Hematopoietic multipotent progenitor cell treated with erythropoietin and hydrocortisone succinate and interleukin-3 and kit ligand, for 15 days (in vitro differentiated cells): ENCODE data around the gene SYT6.

Experiments used
- DNase-seq: peaks from one replicate; pipeline ENCODE4 v3.0.0-alpha.2; 2015; ENCODE audit warnings: low spot score

The SYT6 gene, protein sequence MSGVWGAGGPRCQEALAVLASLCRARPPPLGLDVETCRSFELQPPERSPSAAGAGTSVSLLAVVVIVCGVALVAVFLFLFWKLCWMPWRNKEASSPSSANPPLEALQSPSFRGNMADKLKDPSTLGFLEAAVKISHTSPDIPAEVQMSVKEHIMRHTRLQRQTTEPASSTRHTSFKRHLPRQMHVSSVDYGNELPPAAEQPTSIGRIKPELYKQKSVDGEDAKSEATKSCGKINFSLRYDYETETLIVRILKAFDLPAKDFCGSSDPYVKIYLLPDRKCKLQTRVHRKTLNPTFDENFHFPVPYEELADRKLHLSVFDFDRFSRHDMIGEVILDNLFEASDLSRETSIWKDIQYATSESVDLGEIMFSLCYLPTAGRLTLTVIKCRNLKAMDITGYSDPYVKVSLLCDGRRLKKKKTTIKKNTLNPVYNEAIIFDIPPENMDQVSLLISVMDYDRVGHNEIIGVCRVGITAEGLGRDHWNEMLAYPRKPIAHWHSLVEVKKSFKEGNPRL

DNA sequence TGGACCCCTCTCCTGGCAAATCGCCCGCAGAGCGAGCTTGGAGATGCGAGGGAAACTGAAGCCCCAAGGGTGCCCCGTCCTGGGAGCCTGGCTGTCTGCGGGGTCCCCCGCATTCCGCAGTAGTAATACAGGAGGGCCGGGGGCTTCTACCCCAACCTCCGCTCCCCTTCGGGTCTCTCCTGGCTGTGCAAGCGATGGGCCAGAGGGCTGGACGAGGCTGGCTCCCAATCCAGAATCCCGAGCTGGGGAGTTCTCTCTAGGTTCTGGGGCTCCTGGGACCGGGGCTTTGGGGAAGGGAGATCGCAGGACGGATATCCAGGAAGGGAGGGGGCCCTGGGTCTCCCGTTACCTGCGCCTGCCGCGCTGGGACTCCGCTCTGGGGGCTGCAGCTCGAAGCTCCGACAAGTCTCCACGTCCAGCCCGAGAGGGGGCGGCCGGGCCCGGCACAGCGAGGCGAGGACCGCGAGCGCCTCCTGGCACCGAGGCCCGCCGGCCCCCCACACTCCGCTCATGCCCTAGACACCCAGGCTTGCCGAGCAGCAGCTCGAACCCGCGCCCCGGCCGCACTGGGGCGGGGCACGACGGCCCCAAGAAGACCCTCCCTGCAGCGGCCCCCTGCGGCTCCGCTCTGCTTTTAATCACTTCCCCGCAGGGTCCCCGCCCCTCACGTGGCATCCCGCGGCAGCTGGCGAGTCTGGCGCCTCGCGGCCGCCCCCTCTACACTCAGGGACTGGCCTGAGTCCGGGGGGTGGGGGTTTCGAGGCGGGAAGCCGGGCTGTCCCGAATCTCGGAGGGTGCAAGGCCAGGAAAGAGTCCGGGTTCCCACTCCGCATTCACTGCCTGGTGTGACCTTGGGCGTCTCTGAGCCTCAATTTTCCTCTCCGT lies at the start of gene SYT6:
Gene SYT6 (minus strand): TSS at position 609 of the 885 bp plus-strand sequence. CDS start 97 bp downstream, at position 512.
- no peak for DNase-seq

DNA sequence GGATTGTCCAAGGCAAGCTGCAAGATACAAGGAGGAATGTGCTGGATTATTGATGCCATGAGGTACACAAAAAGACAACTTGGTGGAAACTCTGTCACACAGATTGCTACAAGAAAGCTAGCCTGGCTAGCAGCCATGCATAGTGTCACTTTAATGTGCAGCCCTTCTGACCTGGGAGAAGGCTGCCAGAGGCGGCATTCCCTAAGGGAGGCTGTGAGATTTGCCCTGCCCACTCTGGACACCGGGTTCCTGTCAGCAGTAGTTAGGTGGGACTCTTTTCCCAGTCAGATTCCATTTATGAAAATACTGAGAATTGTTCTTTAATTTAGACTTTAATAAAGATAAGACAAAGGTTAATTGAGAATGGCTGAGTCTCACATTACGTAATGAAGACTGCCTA lies 47.8 kb upstream of the SYT6 start:
- DNase-seq, result no peak

DNA sequence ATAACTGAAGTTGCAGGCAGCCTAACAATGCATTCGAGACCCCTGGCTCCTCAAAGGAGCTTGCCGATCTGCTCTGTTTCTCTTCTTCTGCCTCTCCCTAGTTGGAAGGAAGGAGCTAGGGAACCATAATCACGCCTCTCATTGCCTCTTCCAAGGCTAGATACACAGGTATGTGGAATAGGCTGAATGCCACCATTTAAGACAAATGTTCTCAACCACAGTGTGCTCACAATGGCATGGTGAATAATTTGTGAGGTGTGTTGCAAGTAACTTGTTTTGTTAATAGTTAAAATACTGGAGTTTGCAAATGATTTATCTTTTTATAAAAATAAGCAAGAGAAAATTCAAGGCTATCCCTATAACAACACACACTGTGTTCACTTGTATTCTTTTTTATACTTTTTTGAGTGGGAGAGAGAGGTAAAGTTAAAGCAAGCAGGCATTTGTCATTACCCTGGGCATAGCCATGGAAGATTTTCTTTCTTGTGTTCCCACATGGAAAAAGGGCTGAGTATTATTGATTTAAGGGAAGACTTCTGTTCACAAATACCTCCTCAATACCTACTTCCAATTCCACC lies 45.4 kb upstream of the SYT6 start:
- no peak for DNase-seq

DNA sequence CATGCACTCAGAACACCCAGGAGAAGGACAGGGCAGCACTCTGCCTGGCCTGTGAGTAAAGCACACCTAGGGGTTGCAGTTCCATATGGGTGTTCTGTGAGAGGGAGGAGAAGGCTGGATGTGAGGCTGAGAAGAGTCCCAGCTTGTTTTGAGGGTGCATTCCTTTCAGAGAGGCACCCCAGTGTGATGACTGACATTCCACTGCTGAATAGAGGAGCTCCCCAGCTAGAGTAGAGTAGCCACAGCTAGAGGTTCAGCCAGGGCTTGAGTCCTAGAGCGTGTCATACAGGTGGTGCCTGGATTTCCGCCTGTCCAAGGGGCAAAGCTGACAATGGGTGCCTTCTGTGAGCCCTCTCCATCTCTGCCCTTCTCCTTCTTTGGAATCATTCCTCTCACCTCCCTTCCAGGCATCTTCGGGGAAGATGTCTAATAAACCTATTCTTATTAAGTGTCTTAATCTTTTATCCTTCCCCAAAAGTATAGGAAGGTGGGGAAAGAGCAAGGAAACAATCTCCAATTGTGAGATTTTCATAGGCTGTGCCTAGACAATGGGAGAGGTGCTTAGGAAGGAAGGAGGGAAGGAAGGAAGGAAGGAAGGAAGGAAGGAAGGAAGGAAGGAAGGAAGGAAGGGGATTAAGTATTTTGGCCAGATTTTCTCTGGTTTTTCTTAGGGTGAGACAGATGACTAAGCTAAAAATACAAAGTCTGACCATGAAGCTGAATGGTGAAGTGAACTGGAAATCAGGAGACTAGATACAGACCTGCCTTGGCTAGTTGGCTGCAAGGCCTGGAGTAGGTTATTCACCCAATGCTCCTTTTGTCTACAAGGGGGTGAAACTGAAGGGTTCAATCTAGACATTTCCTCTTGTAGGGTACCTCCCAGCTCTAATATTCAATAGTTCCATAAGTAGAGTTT lies 43.6 kb upstream of the SYT6 start:
- no peak for DNase-seq

DNA sequence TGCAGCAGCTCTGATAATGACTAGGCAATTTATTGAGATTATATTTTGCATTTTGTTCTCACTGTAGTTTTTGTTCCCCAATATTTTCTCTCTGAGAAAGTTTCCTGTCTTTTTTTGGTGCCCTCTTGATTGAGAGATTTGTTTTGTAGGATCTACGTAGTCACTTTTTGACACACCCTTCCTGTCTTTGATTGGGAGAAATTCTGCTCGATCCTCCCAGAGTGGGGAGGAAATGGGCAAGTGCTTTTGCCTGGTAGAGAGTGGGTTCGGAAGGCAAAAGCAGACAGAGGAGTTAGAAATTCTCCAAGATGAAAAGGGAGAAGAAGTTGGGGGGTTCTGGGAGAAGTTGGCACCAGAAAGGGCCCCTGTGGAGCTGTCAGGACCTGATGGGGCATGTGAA lies 42.1 kb upstream of the SYT6 start:
- no peak for DNase-seq

DNA sequence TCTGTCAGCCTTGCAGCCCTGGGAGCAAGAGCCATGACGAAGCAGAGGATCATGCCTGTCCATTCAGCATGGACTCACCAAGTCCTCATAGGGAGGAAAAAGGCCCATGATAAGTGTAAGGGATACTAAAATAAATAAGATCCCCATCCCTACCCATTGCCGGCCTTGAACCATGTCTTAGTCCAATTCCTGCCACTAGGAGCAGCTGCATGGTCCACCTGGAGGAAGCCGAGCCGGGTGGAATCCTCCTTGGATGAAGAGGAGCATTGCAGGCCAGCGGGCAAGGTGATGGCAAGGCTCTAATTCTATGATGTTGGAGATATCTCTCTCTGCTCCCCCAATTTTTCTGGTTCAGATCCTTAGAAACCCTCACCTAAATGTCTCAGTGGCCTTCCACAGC lies 38.7 kb upstream of the SYT6 start:
- DNase-seq, result no peak

DNA sequence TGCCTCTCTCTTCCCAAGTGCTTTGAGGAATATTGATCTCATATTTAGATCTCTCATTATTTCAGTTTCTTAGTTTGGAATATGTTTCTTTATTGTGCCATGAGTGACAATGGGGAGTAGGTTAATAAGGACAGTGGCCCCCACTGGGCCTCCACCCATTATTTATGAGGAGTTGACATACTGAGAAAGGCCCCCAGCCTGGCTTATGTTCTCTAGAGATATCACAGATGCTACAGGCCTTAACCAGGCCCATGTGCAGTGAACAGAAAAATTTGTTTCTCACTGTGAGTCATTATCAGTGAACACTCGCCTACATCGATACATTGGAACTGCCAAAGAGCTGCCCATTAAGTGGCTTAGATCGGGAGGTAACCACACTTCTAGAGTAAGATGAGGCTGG lies 35.7 kb upstream of the SYT6 start:
- peak; percentile 4 for DNase-seq

DNA sequence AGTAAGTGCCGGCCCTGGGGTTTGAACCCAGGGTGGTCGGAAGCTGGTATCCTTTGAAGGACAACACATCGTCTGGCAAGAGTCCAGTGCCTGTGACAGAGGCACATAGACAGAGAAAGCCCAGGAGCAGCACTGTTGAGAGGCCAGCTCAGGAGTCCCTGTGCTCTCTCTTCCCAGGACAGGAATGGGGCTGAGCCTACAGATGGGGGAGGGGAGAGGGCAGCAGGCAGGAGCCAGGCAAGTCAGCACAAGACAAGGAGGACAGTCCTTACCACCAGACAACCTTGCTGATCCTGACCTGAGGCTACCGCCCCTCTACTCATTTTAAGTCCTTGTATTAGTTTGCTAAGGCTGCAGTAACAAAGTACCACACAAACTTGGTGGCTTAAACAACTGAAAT lies 27.7 kb upstream of the SYT6 start:
- DNase-seq, result no peak

DNA sequence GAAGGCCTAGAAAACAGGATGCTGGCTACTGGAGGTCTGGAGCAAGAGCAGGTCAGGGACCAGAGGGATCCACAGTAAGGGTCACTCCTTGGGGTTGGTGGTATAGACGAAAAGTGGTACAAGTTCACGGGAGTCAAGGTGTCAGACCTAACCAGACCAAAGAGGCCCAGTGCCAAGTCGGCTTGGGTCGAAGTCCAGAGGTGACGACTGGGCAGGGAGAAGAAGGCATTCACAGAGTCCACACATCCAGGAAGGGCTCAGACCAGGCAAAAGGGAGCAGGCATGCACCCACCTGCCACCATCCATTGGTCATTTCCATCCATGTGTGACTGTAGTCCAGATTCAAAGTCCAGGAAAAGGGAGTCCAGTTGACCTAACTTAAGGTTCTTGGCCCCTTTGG lies 27.1 kb upstream of the SYT6 start:
- DNase-seq, result no peak

DNA sequence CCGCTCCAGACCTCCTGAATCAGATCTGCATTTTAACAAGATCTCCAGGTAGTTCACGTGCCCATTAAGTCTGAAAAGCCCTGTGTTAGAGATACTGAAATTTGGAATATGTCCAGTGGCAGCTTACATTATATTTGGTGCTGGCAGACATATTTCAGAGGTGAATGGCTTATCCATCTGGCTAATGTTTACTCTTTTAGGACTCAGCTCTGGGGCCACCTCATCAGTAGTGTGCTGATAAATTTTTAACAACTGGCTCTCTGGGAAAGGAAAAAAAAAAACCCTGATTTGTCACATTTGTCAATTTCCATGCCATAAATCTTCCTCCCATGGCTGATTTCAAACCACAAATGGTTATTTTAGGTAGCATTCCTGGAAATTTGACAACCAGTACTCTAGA lies 25.3 kb upstream of the SYT6 start:
- DNase-seq, result no peak

DNA sequence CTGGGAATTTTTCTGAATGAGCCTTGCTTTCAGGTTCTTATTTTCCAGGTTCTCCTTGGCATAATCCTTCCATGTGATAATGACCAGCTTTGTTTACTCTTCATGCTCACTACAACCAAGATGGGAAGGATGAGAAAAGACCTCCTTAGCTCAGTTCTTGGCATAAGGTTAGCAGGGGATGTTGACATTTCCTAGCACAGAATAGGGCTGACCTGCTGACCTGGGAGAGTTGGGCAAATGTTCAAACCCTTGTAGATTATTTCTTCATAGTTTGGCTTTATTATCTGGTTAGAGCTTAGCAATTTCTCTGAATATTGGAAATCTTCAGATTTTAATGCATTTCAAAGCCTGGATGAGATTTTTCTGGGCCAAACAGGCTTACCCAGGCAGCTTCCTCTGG lies 23.6 kb upstream of the SYT6 start:
- DNase-seq, result no peak

DNA sequence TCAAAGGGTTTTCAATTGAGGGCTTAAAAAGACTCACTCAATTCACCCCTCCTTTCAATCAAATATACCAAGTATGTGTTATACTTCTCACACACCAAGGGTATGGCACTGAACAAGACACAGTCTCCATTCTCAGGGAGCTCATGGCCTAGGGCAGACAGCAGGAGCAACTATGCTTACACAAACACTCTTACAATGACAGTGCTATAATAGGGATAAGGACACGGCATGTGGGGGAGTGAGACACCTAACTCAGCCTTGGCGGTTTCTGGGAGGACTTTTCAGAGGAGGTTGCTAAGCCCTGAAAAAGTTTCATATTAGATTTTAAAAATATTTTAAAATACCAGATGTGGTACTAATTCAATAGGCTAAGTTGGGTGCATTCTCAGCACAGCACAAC lies 22.7 kb upstream of the SYT6 start:
- DNase-seq, result no peak

DNA sequence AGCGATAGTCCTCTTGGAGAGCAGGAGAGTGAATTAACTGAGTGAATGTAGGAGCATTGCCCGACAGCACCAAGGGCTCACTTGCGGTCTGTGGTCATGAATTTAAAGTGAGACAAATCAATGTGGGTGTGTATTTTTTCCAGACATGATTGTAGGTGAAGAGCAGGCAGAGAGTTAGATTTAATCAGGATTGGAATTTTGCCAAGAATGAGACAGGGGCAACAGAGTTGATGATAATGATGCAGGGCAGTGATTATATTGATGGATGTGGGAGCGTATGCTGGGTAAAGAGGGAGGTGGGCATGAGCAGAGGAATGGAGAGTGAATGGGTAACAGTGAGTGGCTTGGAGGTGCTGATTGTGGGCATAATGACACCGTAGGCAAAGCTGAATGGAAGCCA lies 20.0 kb upstream of the SYT6 start:
- no peak for DNase-seq

DNA sequence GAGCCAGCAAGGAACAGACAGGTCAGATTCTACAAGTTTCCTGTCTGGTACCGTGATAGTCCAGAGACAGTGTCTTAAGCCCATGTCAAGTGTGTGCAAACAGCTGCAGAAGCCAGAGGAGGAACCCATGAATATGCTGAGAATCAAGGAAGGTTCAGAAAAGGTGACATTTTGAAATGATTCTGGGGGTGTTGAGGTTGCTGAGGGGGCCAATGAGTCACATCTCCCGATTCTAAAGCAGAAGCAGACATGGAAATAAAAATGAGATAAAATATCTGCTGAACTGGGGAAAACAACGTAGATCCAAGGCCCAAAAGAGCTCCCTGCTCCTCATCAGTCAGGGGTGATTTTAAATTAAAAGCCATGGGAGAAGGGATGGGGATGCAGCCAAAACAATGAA lies 15.8 kb upstream of the SYT6 start:
- no peak for DNase-seq

DNA sequence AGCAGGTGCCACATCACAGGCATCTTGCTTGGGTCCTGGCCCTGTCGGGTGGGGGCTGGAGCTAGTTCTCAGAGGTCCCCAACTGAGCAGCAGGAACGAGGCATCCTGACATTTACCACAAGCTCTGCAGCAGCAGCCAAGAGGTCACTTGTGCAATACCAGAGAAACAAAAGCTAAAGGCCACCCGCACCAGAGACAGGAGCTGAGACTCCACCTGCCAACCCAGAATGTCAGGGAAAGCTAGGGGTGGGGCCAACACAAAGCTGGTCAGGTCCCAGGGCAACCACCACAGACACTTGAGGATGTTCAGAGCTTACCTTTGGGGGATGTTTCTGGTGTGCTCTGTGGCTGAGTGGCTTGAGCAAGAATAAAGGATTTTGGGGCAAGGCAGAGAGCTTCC lies 13.6 kb upstream of the SYT6 start:
- no peak for DNase-seq

DNA sequence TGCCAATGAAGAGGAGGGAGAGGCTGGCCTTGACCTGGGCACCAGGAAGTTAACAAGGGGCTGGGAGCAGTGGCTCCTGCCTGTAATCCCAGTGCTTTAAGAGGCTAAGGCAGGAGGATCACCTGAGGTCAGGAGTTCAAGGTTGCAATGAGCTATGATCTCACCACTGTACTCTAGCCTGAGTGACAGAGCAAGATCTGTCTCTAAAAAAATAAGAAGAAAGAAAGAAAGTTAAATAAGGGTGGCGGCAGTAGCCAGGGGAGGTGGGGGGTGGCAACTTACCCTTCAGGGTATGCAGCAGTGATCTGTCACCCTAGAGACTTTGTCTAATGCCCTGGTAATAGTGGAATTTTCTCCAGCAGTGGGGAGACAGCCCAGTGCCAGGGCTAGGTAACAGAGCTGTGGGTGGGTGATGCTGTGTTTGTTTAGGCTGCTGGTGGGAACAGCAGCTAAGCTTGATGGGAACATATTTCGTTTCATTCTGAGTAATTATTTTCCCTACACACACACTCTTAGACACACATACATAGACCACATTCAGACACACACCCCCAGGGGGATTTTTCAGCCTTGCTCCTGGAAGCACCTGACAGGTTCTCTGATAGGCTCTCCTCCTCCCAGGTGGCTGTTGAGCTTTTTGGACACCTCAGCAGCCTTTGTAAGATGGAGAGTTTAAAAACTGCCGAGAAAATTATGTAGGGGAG lies 11.3 kb upstream of the SYT6 start:
- DNase-seq, result no peak

DNA sequence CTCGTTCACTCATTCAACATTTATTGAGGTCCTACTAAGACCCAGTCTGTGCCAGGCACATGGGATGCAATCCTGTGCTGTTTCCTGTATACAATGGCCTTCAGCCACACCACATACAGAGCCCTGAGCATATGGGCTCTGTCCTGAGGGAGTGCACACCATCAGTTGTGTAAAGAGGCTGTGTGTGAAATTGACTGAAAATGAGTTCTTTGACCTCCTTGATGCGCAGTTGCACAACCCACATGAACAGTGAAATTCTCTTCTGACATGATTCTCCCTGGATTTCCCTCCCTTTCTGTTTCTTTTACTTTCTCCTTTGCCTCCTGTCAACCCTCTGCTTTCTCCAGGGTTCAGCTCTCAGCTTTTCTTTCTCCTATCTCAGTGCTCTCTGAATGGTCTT lies 6.3 kb upstream of the SYT6 start:
- no peak for DNase-seq

DNA sequence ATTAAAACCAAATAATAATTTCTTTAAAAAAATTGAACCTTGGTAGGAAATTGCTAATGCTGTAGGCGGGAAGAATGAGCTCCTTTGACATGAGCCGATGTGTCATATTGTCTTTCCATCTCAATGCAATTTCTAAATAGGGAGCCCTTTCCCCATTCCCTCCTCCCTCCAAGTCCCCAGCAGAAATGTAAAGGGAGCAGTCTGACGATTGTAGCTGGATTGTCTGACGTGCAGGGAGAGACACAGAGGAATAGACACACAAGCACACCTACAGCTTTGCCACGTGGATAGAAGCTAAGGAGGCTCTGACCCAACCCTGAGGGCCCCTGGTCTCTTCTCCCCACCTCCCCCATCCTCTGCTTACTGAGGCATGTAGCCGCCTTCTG lies 3.6 kb upstream of the SYT6 start:
- no peak for DNase-seq

DNA sequence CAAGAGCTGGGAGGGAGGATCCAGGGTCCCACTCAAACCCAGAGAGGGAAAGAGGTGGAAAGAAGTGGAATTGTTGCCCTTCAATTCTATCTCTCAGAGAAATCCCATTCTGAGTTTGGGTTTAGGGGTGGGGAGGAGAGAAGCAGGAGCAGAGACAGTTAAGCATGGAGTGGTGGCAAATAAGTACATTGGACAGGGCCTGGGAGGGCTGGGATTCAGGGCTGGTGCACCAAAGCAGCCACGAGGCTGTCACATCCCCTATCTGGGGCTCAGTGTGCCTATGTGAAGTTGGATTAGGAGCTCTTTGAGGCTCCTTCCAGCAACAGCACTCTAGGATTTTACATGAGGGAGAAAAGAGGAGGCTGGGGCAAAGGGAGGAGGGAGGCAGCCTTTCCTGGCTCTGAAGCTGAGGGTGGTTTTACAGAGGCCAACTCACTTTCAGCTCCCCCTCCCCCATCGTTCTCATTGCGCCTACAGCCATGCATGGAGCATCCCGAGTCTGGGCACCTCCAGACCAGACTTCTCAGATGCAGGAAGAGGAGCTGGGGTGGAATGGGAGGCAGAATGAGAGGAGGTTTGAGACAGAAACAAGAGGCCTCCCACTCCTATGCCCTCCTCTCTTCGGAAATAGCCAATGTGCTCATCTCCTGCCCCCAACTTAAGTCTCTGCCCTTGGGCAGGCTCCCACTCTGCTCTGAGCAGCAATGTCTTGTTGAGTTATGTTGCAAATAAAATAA lies 3.0 kb upstream of the SYT6 start:
- no peak for DNase-seq

DNA sequence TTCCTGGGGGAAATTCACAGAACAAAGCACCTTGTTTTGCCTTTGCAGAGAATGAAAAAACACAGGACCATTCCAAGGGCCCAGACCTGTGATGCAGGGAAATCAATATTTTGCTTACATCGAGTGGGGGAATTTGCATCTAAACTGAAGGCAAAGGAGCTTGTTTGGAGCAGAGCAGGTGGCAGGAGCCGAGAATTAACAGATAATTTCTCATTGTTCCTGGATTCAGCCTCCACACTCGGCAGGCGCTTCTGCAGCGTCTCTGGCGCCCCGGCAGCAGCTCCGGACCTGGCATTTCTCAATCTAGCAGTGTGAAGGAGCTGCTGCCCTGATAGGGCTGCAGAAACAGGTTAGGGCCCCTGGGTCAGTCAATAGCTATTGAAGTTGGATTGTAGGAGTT lies 2.0 kb upstream of the SYT6 start:
- no peak for DNase-seq

DNA sequence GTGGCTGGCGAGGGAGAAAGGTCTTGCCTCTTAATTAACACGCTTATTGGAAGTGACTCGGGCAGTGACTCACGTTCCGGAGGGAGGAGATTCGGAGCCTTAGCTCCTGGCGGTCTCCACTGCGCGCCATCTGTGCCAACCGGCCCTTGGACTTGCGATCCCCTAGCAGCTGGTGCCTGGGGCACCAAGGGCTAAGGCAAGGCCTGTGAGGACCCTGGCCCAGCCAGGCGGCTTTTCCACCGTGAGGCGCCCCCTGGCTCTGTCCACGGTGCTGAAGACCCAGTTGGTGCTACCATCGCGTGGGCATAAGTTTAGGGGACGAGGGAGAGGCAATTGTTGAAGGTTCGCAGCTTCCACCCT lies 1.3 kb upstream of the SYT6 start:
- no peak for DNase-seq
